GM21737 (cell line): ENCODE results near the gene EPHA3.

Source experiments
- ATAC-seq: cut with Tn5 transposase; IDR thresholded peaks from one replicate; pipeline ENCODE4 v1.9.1; 2021; ENCODE audit warnings: mild to moderate bottlenecking, moderate library complexity; ENCODE audit not compliant: unreplicated experiment

Gene EPHA3

GRCh38 chr3:89527736-89528305 is 420.4 kb downstream of the EPHA3 start:
- no peak for ATAC-seq
